Measurements from ENCODE around the gene ZNF385C. TPM values are rescaled to one million over a fixed set of nuclear protein-coding genes. Genes with fewer than 3 reads are reported as not detected.
A peak's percentile ranks its signal among the peaks of the same experiment; 100 is the strongest.

Gene ZNF385C
- total and polyA plus RNA-seq, 2 of the 13 experiments (the other 11 are each of a cell fraction or from before 2014, with no cell fraction given), result 2.3 to 6.1 TPM

DNA sequence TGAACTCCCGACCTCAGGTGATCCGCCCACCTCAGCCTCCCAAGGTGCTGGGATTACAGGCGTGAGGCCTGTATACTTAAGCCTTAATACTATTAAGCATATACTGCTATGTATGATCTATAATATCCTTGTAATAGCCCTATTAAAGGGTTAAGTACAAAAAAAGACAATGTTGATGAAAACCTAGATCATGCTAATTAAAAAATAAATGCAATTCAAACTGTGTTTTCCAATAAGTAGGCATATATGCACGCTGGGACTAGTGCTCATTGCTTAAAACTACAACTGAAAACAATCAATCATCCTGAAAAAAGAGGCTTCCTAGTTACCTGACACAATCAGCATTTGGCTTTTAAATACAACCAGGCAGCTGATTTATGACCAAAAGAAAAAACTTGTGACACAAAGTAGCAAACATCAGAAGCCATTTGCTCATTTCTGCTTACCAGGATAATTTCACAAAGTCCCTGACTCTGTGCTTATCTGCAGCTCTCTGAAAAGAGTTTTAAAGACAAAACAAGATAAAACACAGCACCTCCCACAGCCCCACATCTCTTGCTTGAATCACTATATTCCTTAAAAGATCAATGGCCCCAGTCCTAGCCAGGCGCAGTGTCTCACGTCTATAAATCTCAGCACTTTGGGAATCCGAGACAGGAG, 11.1 kb downstream of the ZNF385C start (continued):
- TF ChIP-seq, protein P1, sequence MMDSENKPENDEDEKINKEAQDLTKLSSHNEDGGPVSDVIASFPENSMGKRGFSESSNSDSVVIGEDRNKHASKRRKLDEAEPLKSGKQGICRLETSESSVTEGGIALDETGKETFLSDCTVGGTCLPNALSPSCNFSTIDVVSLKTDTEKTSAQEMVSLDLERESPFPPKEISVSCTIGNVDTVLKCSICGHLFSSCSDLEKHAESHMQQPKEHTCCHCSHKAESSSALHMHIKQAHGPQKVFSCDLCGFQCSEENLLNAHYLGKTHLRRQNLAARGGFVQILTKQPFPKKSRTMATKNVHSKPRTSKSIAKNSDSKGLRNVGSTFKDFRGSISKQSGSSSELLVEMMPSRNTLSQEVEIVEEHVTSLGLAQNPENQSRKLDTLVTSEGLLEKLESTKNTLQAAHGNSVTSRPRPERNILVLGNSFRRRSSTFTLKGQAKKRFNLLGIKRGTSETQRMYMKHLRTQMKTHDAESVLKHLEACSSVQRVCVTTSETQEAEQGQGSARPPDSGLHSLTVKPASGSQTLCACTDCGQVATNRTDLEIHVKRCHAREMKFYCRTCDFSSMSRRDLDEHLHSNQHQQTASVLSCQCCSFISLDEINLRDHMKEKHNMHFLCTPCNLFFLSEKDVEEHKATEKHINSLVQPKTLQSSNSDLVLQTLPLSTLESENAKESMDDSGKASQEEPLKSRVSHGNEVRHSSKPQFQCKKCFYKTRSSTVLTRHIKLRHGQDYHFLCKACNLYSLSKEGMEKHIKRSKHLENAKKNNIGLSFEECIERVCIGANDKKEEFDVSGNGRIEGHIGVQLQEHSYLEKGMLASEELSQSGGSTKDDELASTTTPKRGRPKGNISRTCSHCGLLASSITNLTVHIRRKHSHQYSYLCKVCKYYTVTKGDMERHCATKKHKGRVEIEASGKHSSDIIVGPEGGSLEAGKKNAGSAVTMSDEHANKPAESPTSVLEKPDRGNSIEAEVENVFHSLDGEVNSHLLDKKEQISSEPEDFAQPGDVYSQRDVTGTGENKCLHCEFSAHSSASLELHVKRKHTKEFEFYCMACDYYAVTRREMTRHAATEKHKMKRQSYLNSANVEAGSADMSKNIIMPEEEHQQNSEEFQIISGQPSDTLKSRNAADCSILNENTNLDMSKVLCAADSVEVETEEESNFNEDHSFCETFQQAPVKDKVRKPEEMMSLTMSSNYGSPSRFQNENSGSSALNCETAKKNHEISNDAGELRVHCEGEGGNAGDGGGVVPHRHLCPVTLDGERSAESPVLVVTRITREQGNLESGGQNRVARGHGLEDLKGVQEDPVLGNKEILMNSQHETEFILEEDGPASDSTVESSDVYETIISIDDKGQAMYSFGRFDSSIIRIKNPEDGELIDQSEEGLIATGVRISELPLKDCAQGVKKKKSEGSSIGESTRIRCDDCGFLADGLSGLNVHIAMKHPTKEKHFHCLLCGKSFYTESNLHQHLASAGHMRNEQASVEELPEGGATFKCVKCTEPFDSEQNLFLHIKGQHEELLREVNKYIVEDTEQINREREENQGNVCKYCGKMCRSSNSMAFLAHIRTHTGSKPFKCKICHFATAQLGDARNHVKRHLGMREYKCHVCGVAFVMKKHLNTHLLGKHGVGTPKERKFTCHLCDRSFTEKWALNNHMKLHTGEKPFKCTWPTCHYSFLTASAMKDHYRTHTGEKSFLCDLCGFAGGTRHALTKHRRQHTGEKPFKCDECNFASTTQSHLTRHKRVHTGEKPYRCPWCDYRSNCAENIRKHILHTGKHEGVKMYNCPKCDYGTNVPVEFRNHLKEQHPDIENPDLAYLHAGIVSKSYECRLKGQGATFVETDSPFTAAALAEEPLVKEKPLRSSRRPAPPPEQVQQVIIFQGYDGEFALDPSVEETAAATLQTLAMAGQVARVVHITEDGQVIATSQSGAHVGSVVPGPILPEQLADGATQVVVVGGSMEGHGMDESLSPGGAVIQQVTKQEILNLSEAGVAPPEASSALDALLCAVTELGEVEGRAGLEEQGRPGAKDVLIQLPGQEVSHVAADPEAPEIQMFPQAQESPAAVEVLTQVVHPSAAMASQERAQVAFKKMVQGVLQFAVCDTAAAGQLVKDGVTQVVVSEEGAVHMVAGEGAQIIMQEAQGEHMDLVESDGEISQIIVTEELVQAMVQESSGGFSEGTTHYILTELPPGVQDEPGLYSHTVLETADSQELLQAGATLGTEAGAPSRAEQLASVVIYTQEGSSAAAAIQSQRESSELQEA (CRISPR knock-in tag; IDR thresholded peaks at IDR 0.05; ENCODE audit: not compliant biosample characterization), result no peak
- TF ChIP-seq, protein P2, sequence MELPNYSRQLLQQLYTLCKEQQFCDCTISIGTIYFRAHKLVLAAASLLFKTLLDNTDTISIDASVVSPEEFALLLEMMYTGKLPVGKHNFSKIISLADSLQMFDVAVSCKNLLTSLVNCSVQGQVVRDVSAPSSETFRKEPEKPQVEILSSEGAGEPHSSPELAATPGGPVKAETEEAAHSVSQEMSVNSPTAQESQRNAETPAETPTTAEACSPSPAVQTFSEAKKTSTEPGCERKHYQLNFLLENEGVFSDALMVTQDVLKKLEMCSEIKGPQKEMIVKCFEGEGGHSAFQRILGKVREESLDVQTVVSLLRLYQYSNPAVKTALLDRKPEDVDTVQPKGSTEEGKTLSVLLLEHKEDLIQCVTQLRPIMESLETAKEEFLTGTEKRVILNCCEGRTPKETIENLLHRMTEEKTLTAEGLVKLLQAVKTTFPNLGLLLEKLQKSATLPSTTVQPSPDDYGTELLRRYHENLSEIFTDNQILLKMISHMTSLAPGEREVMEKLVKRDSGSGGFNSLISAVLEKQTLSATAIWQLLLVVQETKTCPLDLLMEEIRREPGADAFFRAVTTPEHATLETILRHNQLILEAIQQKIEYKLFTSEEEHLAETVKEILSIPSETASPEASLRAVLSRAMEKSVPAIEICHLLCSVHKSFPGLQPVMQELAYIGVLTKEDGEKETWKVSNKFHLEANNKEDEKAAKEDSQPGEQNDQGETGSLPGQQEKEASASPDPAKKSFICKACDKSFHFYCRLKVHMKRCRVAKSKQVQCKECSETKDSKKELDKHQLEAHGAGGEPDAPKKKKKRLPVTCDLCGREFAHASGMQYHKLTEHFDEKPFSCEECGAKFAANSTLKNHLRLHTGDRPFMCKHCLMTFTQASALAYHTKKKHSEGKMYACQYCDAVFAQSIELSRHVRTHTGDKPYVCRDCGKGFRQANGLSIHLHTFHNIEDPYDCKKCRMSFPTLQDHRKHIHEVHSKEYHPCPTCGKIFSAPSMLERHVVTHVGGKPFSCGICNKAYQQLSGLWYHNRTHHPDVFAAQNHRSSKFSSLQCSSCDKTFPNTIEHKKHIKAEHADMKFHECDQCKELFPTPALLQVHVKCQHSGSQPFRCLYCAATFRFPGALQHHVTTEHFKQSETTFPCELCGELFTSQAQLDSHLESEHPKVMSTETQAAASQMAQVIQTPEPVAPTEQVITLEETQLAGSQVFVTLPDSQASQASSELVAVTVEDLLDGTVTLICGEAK (IDR thresholded peaks at IDR 0.05), result no peak
- TF ChIP-seq, protein P2 (CRISPR knock-in tag; IDR thresholded peaks at IDR 0.05), result no peak
- TF ChIP-seq HOXA9 (CRISPR knock-in tag; IDR thresholded peaks at IDR 0.05; ENCODE audit: borderline replicate concordance), result 0 out of 2 replicates have a peak, but pooled peaks have one; percentile 41
- TF ChIP-seq PHF21A (CRISPR knock-in tag; IDR thresholded peaks at IDR 0.05), result no peak
- TF ChIP-seq XBP1 (CRISPR knock-in tag; IDR thresholded peaks at IDR 0.05), result no peak
- TF ChIP-seq XRCC5 (optimal IDR thresholded peaks at IDR 0.05; ENCODE audit: low read length), result peak; percentile 46
- TF ChIP-seq RNF219 (CRISPR knock-in tag; IDR thresholded peaks at IDR 0.05), result 0 out of 2 replicates have a peak, but pooled peaks have one; percentile 5
- no peak for TF ChIP-seq ZNF335 (CRISPR knock-in tag; IDR thresholded peaks at IDR 0.05)
